Skeletal muscle tissue (tissue), 4 donors: ENCODE results near the gene SEC31A. TPM values are rescaled to one million over a fixed set of nuclear protein-coding genes. Genes with fewer than 3 reads are reported as not detected.
"Not testable (repeated sequence)": the region's sequence is repeated elsewhere in the genome, so short reads cannot be mapped to it uniquely, and the experiment has no call there.

Experiments used
- H3K27ac ChIP-seq: one replicate; pipeline ENCODE4 v1.7.0; 2013; ENCODE audit warnings: mild to moderate bottlenecking, low read depth, low read length, inconsistent platforms
- H3K27me3 ChIP-seq, 3 donors: one replicate each; pipeline ENCODE4 v1.7.0; 2013; ENCODE audit warnings: low read length in 3 of 3; ENCODE audit not compliant: control insufficient read depth in 3 of 3, insufficient read depth in 3 of 3
- H3K36me3 ChIP-seq, 3 donors: one replicate each; pipeline ENCODE4 v1.7.0; 2013; ENCODE audit warnings: low read length in 3 of 3; ENCODE audit not compliant: control insufficient read depth in 3 of 3, insufficient read depth in 3 of 3
- H3K4me1 ChIP-seq, 3 donors: one replicate each; pipeline ENCODE4 v1.7.0; 2013; ENCODE audit warnings: low read length in 3 of 3, mild to moderate bottlenecking in 3 of 3; ENCODE audit not compliant: control insufficient read depth in 3 of 3, insufficient read depth in 3 of 3
- H3K4me3 ChIP-seq, 3 donors: one replicate each; pipeline ENCODE4 v1.7.0; 2013; ENCODE audit warnings: low read length in 3 of 3
- H3K9ac ChIP-seq, 3 donors: one replicate each; pipeline ENCODE4 v1.7.0; 2013; ENCODE audit warnings: low read length in 3 of 3, mild to moderate bottlenecking in 3 of 3, moderate library complexity in 2 of 3, low read depth in 1 of 3
- H3K9me3 ChIP-seq, 3 donors: one replicate each; pipeline ENCODE4 v1.7.0; 2013; ENCODE audit warnings: low read length in 3 of 3; ENCODE audit not compliant: control insufficient read depth in 3 of 3
- total RNA-seq: library from RNA; depleted of rRNA; stranded (reverse); fragments of >200 nt; gene quantifications from one replicate; pipeline ENCODE4 v1.2.3, GENCODE V29; 2014
- donor health status: Osteomylitis.

Gene SEC31A
- total RNA-seq, 1 donor from 2014 or later, result 229 TPM

DNA sequence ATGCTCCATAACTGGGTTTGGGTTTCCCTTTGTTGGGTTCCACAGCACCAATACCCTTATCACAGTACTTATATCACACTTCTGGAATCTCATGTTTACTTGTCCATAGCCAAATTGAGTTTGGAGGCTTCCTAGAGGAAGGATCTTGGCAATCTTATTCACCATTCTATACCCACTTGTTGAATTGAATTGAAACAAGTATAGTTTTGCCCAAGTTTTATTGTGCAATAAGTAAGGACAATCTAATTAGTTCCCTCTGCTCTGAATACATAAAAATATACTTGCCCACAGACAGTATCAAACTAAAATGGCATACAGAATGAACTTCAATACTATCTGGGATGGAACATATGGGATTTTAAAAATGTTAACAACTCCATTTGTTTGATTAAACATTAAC, 40.3 kb downstream of the SEC31A start:
- Histone ChIP-seq H3K9ac (no peak overlapping the region), H3K9me3 (no peaks in the 10 kb centered on the region), H3K27ac (no peak overlapping the region), H3K4me3 (no peak overlapping the region), H3K36me3 (peaks cover 43 to 74% (median 74%) of the 10 kb centered on the region in 3 donors), H3K4me1 (no peaks in the 10 kb centered on the region), H3K27me3 (no peaks in the 10 kb centered on the region)

DNA sequence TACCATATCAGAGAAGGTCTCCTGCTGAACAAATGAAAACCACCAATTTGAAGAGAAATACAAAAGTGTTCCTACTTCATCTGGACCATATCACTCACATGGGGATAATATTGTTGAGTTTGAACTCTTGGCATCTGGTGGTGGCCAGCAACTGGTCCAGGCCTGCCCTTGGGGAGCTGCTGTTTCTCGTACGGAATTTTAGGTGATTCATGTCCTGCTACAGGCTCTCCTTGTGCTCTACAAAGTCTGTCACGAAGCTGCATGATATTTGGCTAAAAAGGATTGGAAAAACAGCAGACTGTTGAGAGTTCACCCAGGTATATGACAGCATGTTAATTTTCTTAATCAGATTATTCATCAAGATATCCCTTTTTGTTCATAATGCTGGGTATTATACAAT, 42.2 kb downstream of the SEC31A start:
- no peak overlapping the region for H3K27ac ChIP-seq
- peaks cover 46 to 75% (median 71%) of the 10 kb centered on the region in 3 donors for H3K36me3 ChIP-seq
- no peaks in the 10 kb centered on the region for H3K27me3 ChIP-seq
- no peaks in the 10 kb centered on the region for H3K4me1 ChIP-seq
- no peak overlapping the region for H3K9ac ChIP-seq
- H3K9me3 ChIP-seq, result no peaks in the 10 kb centered on the region
- no peak overlapping the region for H3K4me3 ChIP-seq

DNA sequence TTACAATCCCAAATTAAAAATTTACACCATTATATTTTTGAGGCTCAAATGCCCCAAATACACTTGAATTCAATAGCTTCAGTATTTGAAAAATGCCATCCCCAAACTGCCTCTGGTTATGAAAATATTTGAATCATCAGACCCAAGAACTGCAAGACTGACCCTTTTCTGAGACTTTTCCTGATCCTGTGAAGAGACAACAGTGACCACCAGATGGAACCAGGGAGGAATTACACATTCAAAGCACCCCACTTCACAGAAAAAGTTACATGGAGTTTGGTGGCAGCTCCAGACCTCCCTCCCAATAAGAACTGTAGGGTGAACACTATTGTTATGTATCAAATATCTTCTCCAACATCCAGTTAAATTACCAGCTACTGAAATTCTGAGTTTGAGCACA, 48.4 kb downstream of the SEC31A start:
- Histone ChIP-seq H3K4me1 (no peaks in the 10 kb centered on the region), H3K4me3 (no peak overlapping the region), H3K9me3 (no peaks in the 10 kb centered on the region), H3K36me3 (peaks cover 45 to 69% (median 55%) of the 10 kb centered on the region in 3 donors), H3K27me3 (no peaks in the 10 kb centered on the region), H3K27ac (no peak overlapping the region), H3K9ac (no peak overlapping the region)

DNA sequence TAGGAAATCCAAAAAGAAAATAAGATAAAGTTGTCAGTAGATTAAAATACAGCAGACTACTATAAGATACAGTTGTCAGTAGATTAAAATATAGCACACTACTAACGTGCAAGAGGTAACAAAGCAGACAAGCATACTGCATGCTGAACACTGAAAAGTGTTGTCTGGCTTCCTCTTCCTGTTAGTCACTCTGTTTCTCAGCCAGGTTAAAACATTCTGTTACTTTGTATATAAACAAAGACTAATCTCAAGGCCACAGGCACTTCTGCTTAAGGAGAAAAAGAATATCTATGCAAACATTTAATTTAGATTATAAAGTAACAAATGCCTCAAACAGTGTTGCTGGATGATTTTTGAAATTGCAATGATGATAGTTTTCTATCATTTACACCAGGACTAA, 51.3 kb downstream of the SEC31A start:
- Histone ChIP-seq H3K9ac (no peak overlapping the region), H3K36me3 (peaks cover 33 to 52% (median 52%) of the 10 kb centered on the region in 3 donors), H3K9me3 (no peaks in the 10 kb centered on the region)

DNA sequence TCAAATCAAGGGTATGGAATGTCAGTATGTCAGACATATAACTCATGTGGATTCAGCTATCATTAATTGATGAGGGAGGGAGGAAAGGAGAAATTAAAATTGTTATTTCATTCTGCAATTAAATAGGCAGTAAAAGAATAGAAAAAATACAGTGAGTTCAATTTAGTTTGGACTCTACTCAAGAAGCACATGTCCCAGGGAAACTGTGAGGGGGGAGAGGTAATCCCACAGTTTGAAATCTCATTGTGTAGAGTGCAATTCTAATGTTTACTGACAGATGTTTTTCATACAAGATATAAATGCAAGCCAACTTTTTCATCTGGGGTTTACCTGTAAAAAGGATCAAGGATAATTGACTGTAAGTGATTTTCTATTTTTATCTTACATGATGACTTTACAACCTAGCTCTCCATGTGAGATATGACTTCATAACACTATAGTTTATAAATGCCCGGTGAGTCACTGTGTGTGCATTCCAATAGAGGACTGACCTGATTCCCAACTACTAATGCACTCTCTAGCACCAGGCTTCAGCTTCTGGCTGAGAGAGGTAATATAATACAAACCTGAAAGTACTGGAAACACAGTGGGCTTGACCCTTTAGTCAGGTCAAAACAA, 57.1 kb downstream of the SEC31A start:
- Histone ChIP-seq H3K9ac (no peak overlapping the region), H3K27ac (peak overlapping the region; percentile 87), H3K36me3 (peaks cover 4 to 27% (median 23%) of the 10 kb centered on the region in 3 donors), H3K4me3 (no peak overlapping the region), H3K9me3 (no peaks in the 10 kb centered on the region), H3K4me1 (peaks cover 3 to 6% (median 4%) of the 10 kb centered on the region in 3 donors), H3K27me3 (no peaks in the 10 kb centered on the region)

More for the DNA sequence above, 51.3 kb downstream of the SEC31A start:
- no peak overlapping the region for H3K4me3 ChIP-seq
- H3K4me1 ChIP-seq, result no peaks in the 10 kb centered on the region
- no peak overlapping the region for H3K27ac ChIP-seq
- H3K27me3 ChIP-seq, result no peaks in the 10 kb centered on the region

DNA sequence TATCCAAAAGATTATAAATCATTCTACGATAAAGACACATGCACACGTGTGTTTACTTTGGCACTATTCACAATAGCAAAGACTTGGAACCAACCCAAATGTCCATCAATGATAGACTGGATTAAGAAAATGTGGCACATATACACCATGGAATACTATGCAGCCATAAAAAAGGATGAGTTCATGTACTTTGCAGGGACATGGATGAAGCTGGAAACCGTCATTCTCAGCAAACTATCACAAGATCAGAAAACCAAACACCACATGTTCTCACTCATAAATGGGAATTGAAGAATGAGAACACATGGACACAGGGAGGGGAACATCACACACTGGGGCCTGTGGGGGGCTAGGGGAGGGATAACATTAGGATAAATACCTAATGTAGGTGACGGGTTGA, 57.9 kb downstream of the SEC31A start:
- H3K27ac ChIP-seq, result peak overlapping the region; percentile 87
- not testable (repeated sequence) for H3K27me3 ChIP-seq, H3K4me1 ChIP-seq, H3K9me3 ChIP-seq, H3K9ac ChIP-seq, H3K4me3 ChIP-seq
- H3K36me3 ChIP-seq, result peaks cover 6 to 27% (median 23%) of the 10 kb centered on the region in 3 donors

DNA sequence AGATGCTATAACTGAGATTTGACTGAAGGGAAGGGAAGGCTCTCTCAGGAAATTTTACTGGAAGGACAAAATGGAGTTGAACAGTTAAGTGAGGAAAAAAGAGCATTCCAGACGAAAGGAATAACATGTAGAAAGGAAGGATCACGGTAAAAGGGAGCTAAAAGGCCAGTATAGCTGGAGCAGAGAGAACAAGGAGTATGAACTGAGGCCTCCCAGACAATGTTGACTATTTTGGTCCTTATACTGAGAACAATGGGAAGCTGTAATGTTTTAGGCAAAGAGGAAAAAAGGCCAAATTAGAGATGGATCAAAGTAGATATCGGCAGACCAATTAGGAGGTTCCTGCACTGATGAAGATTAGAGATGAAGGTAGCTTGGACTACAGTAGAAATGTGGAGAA, 65.5 kb downstream of the SEC31A start:
- no peak overlapping the region for H3K27ac ChIP-seq
- no peak overlapping the region for H3K4me3 ChIP-seq
- H3K4me1 ChIP-seq, result no peaks in the 10 kb centered on the region
- H3K9ac ChIP-seq, result no peak overlapping the region
- H3K9me3 ChIP-seq, result no peaks in the 10 kb centered on the region
- H3K36me3 ChIP-seq, result peaks cover 44 to 69% (median 61%) of the 10 kb centered on the region in 3 donors
- no peaks in the 10 kb centered on the region for H3K27me3 ChIP-seq

DNA sequence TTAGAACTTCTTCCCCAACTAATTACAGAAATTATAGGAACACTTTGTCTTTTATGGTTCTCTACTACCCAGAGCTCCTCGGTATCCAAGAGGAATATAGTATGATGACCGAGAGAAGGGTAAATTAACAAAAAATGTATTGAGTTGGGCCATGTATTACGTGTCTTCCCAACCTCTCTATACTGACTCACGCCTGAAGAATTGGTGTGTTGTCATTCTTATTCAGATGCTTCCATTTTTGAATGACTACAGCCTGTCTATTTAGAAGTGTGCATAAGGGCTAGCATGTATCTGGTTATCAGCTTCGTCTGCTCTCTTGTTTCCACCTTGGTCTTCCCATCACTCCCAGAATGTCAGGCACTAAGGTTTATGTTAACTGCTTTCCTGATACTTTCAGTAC, 67.9 kb downstream of the SEC31A start:
- H3K27ac ChIP-seq, result no peak overlapping the region
- H3K27me3 ChIP-seq, result no peaks in the 10 kb centered on the region
- no peaks in the 10 kb centered on the region for H3K9me3 ChIP-seq
- no peak overlapping the region for H3K9ac ChIP-seq
- H3K36me3 ChIP-seq, result peaks cover 48 to 75% (median 68%) of the 10 kb centered on the region in 3 donors
- no peak overlapping the region for H3K4me3 ChIP-seq
- no peaks in the 10 kb centered on the region for H3K4me1 ChIP-seq

DNA sequence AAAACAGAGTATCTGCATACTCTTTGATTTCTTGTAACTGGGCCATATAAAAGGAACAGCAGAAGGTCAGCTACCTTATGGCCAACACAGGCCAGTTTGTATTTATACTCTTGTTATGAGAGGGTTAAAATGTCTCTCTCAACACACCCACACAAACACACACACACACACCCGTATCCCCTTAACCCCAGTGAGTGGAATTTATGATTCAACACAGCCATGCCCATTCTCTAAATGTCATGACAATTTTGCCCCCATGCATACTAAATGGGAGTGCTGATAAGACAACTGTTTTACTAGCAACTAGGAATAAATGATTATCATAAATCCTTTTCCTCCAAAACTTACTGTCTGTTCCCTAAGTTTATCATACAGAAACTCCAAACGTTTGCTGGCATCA, 70.3 kb downstream of the SEC31A start:
- Histone ChIP-seq H3K27ac (no peak overlapping the region), H3K4me3 (no peak overlapping the region), H3K9me3 (no peaks in the 10 kb centered on the region), H3K27me3 (no peaks in the 10 kb centered on the region), H3K9ac (no peak overlapping the region), H3K36me3 (peaks cover 36 to 61% (median 57%) of the 10 kb centered on the region in 3 donors), H3K4me1 (no peaks in the 10 kb centered on the region)

DNA sequence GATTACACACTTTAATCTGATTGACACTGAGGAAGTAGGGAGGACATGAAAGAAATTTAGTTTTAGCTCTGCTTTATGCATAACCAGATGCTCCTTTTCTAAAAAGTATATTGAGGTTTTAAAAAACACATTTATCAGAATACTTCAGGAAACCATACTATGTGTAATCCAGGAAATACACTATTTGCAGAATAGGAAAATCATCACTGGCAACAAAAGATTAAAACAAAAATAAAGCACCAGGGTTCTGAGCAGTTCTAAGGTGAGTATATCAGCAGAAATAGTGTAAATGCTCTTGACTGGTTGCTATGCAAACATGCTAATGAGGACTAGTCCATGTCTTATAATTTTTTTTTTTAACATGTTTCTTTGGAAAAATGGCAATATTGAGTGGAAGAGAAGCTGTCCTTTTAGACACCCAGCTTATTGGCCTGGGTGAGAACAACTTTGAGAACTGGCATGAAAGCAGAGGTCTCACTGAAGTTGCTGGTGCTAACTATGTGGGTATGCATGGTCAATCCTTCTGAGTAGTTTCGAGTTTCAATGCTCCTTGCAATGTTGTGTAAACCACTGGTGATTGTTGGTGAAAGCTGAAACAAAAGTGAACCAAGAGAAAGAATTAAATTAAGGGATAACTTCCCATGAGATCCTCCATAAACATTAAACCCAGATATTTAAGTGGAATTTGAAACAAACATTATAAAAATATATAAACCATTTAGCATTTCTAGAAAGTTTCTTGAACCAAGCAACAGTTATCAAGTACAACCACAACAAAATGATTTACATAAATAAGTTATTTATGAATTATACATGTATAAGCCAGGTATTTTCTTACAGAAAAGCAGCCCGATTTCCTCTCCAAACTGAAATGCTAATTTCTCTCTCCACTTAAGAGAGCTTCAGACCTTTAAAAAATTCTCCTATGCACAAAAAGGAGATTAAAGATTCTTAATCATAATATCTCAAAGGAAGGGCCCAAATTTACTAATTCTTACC, 72.0 kb downstream of the SEC31A start:
- Histone ChIP-seq H3K4me1 (no peaks in the 10 kb centered on the region), H3K27me3 (no peaks in the 10 kb centered on the region), H3K36me3 (peaks cover 24 to 46% (median 46%) of the 10 kb centered on the region in 3 donors), H3K9ac (no peak overlapping the region), H3K27ac (no peak overlapping the region), H3K4me3 (no peak overlapping the region), H3K9me3 (no peaks in the 10 kb centered on the region)
